Muscle of leg (tissue), 11 donors: Measurements from ENCODE around the gene PIGN. TPM values are rescaled to one million over a fixed set of nuclear protein-coding genes. Genes with fewer than 3 reads are reported as not detected.

Experiments
- DNase-seq: peaks from one replicate; pipeline ENCODE4 v3.0.0; 2013
- H3K27ac ChIP-seq: one replicate; pipeline ENCODE4 v1.5.1; 2013; ENCODE audit warnings: mild to moderate bottlenecking, low read length, control low read depth
- H3K27me3 ChIP-seq: one replicate; pipeline ENCODE4 v1.6.1; 2013; ENCODE audit warnings: low read length; ENCODE audit not compliant: control insufficient read depth, insufficient read depth
- H3K36me3 ChIP-seq: one replicate; pipeline ENCODE4 v1.6.1; 2013; ENCODE audit warnings: low read length; ENCODE audit not compliant: control insufficient read depth, insufficient read depth
- H3K4me1 ChIP-seq: one replicate; pipeline ENCODE4 v1.6.1; 2013; ENCODE audit warnings: low read length; ENCODE audit not compliant: control insufficient read depth, insufficient read depth
- H3K4me3 ChIP-seq: one replicate; pipeline ENCODE4 v1.5.1; 2013; ENCODE audit warnings: low read length, control low read depth
- H3K9me3 ChIP-seq: replicated peaks from 2 replicates; pipeline ENCODE4 v1.6.1; 2013; ENCODE audit warnings: low read depth, low read length; ENCODE audit not compliant: control insufficient read depth
- WGBS: methylation state at CpG from one replicate; pipeline ENCODE4 v1.1.5; 2013; ENCODE audit warnings: missing lambda C conversion rate; ENCODE audit not compliant: insufficient coverage; 5-methylcytosine and 5-hydroxymethylcytosine counted together
- polyA plus RNA-seq, 8 donors: library from polyadenylated mRNA; unstranded; fragments of 120-200 nt; gene quantifications; one replicate each; pipeline versions ENCODE4 v1.2.1 to v1.2.3, GENCODE V29; 2013; ENCODE audit warnings: inconsistent platforms in 1 of 8, low replicate concordance in 1 of 8; ENCODE audit not compliant: insufficient read length in 8 of 8, insufficient read depth in 1 of 8
- total RNA-seq: library from RNA; stranded (reverse); fragments of 120-200 nt; gene quantifications from one replicate; pipeline ENCODE4 v1.2.4, GENCODE V29; 2013

The PIGN gene
- total and polyA plus RNA-seq, 9 donors: 13.4 to 21.1 (median 15.1) TPM

GRCh38 chr18:62164310-62164709 is 22.5 kb downstream of the PIGN start:
- no peak for DNase-seq
- Histone ChIP-seq H3K27ac (no peak overlapping the region), H3K9me3 (no peaks in the 10 kb centered on the region), H3K27me3 (no peaks in the 10 kb centered on the region), H3K36me3 (no peaks in the 10 kb centered on the region), H3K4me3 (no peak overlapping the region), H3K4me1 (no peaks in the 10 kb centered on the region)
- no CpG with 5 or more reads among the region's 7 CpGs for WGBS

GRCh38 chr18:62157843-62158242 is 29.0 kb downstream of the PIGN start:
- no CpG with 5 or more reads among the region's 1 CpG for WGBS
- Histone ChIP-seq H3K9me3 (no peaks in the 10 kb centered on the region), H3K27ac (no peak overlapping the region), H3K27me3 (no peaks in the 10 kb centered on the region), H3K4me1 (no peaks in the 10 kb centered on the region), H3K4me3 (no peak overlapping the region), H3K36me3 (peaks cover 4% of the 10 kb centered on the region)
- no peak for DNase-seq

DNA sequence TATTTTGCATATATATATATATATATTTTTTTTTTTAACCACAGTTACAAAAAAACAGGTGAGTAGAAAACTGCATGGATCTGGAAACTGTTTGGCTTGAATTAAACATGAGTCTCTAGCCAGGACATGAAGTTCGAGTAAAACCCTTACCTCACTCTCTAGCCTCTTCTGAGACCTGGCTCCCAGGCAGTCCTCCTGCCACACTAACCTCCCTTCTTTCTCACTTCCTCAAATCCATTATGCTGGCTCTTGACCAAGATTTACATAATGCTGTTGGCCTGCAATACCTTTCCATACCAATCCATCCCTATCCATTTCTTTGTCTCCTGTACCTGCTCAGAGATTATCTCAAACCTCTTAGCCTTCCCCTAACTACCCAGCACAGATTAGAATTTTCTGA is 34.0 kb downstream of the PIGN start:
- Histone ChIP-seq H3K27ac (no peak overlapping the region), H3K4me3 (no peak overlapping the region), H3K36me3 (peaks cover 4% of the 10 kb centered on the region), H3K9me3 (no peaks in the 10 kb centered on the region), H3K4me1 (no peaks in the 10 kb centered on the region), H3K27me3 (no peaks in the 10 kb centered on the region)
- 50% methylated on average over 1 of the region's 1 CpG for WGBS
- DNase-seq: no peak

DNA sequence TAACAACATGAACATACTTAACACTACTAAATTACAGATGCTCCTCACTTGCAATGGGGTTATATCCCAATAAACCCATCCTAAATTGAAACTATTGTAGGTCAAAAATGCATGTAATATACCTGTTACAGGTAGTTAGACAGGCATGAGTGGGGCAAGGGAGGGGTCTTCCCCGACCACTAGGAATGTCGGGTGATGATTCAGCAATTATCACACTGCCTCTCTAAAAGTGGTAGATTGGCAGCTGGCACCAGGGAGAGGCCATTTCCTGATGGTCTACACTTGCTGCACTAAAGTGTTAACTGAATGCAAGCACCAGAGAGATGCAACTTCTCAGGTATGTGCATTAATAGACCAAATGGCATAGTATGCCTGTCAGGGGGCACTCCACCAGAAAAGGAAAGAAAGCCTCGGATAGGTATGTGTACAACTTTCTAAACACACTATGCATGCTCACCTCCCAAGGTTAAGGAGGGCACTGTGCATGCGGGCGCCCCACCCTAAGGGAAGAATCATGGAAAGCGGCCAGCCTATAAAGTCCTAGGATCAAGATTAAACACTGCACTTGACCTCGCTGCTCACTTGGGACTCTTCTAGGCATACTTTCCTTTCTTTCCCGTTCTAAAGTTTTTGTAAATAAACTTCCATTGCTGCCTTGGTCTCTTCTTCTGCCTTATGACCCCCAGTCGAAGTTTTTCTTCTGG is 35.6 kb downstream of the PIGN start:
- no peak for DNase-seq
- 91% methylated on average over 4 of the region's 9 CpGs for WGBS
- Histone ChIP-seq H3K4me3 (no peak overlapping the region), H3K4me1 (no peaks in the 10 kb centered on the region), H3K9me3 (no peaks in the 10 kb centered on the region), H3K27me3 (no peaks in the 10 kb centered on the region), H3K27ac (no peak overlapping the region), H3K36me3 (peaks cover 4% of the 10 kb centered on the region)

- 100% methylated on average over 2 of the region's 2 CpGs for WGBS
- no peak for DNase-seq
- Histone ChIP-seq H3K36me3 (peaks cover 10% of the 10 kb centered on the region), H3K4me1 (no peaks in the 10 kb centered on the region), H3K4me3 (no peak overlapping the region), H3K27ac (no peak overlapping the region), H3K27me3 (no peaks in the 10 kb centered on the region), H3K9me3 (no peaks in the 10 kb centered on the region)
These were observed 42.5 kb downstream of the PIGN start for GRCh38 chr18:62144338-62144737.

DNA sequence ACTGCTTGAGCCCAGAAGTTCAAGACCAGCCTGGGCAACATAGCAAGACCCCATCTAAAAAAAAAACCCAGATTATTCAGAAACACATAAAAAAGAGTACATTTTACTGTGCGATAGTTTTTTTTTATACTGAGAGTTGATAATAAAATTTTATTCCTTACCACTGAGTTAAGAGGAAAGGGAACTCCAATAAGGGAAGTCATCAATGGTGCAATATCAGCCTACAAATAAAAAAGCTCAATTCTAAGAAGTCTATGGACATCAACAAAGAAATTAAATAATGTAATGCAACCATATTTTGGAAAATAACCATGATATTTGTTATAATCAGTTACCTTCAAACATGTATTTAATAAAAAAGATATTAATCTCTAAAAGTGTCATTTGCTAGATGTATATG is 46.6 kb downstream of the PIGN start:
- no peaks in the 10 kb centered on the region for H3K9me3 ChIP-seq
- no peak for DNase-seq
- no CpG with 5 or more reads among the region's 1 CpG for WGBS
- H3K4me1 ChIP-seq: no peaks in the 10 kb centered on the region
- no peak overlapping the region for H3K27ac ChIP-seq
- H3K4me3 ChIP-seq: no peak overlapping the region
- H3K36me3 ChIP-seq: peaks cover 12% of the 10 kb centered on the region
- no peaks in the 10 kb centered on the region for H3K27me3 ChIP-seq

GRCh38 chr18:62138461-62139235 is 48.2 kb downstream of the PIGN start:
- Histone ChIP-seq H3K36me3 (peaks cover 9% of the 10 kb centered on the region), H3K27me3 (no peaks in the 10 kb centered on the region), H3K4me3 (no peak overlapping the region), H3K4me1 (no peaks in the 10 kb centered on the region), H3K27ac (no peak overlapping the region), H3K9me3 (no peaks in the 10 kb centered on the region)
- no CpG with 5 or more reads among the region's 2 CpGs for WGBS
- DNase-seq: no peak

- Histone ChIP-seq H3K4me3 (no peak overlapping the region), H3K27me3 (no peaks in the 10 kb centered on the region), H3K9me3 (no peaks in the 10 kb centered on the region), H3K27ac (no peak overlapping the region), H3K4me1 (no peaks in the 10 kb centered on the region), H3K36me3 (no peaks in the 10 kb centered on the region)
- no CpG with 5 or more reads among the region's 2 CpGs for WGBS
- DNase-seq: peak; percentile 79
These were observed 55.5 kb downstream of the PIGN start for GRCh38 chr18:62131301-62131909.

GRCh38 chr18:62128157-62128556 is 58.7 kb downstream of the PIGN start:
- Histone ChIP-seq H3K27me3 (no peaks in the 10 kb centered on the region), H3K4me1 (no peaks in the 10 kb centered on the region), H3K4me3 (no peak overlapping the region), H3K9me3 (no peaks in the 10 kb centered on the region), H3K36me3 (no peaks in the 10 kb centered on the region), H3K27ac (no peak overlapping the region)
- peak; percentile 19 for DNase-seq
- no CpG with 5 or more reads among the region's 1 CpG for WGBS

DNA sequence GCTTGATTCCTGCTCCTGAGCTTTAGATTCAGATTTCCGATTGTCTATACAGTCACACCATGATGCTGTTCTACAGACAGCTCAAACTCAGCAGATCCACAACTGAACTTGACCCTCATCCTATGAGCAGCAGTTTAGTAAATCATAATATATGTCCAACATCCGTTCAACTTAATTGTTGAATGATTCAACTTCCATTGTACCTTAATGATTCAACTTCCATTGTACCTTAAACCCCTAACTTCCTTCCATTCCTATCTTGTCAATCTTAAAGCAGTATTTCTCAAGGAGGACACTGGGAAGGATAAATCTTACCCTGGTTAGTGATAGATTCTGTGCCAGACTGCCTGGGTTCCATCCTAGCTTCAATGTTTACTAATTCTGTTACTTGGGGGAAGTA is 60.1 kb downstream of the PIGN start:
- H3K4me1 ChIP-seq: no peaks in the 10 kb centered on the region
- no peak for DNase-seq
- WGBS: 88% methylated on average over 1 of the region's 2 CpGs
- H3K36me3 ChIP-seq: peaks cover 2% of the 10 kb centered on the region
- no peak overlapping the region for H3K27ac ChIP-seq
- no peak overlapping the region for H3K4me3 ChIP-seq
- H3K9me3 ChIP-seq: no peaks in the 10 kb centered on the region
- H3K27me3 ChIP-seq: no peaks in the 10 kb centered on the region
